Activated T-cell treated with anti-CD3 and anti-CD28 coated beads, Interleukin-2, amount 50 U/mL, for 4 hours (primary cell): Measurements from ENCODE around the gene KLRG1. TPM values are rescaled to one million over a fixed set of nuclear protein-coding genes. Genes with fewer than 3 reads are reported as not detected.

Source experiments
- ATAC-seq, 2 donors: fragments of 200-7000 bp; cut with Tn5 transposase; one replicate each; pipeline ENCODE4 v1.10.0; 2021
- DNase-seq: peaks from one replicate; pipeline ENCODE4 v3.0.0-alpha.2; 2020
- H3K27me3 Mint-ChIP-seq: one replicate; pipeline ENCODE4 v1.8.0; 2021; ENCODE audit warnings: low read depth, mixed read lengths
- H3K36me3 Mint-ChIP-seq: one replicate; pipeline ENCODE4 v1.8.0; 2022; ENCODE audit warnings: mixed read lengths; ENCODE audit not compliant: insufficient read depth
- H3K4me1 Mint-ChIP-seq: one replicate; pipeline ENCODE4 v1.8.0; 2021; ENCODE audit warnings: low read depth, mixed read lengths
- H3K4me3 Mint-ChIP-seq: one replicate; pipeline ENCODE4 v1.8.0; 2021; ENCODE audit warnings: mild to moderate bottlenecking, moderate library complexity, mixed read lengths
- H3K9me3 Mint-ChIP-seq: one replicate; pipeline ENCODE4 v1.8.0; 2021; ENCODE audit warnings: mixed read lengths
- total RNA-seq, 3 donors: library from RNA; stranded (reverse); gene quantifications; one replicate each; pipeline ENCODE4 v1.2.1, GENCODE V29; 2021

The KLRG1 gene
- total RNA-seq = 1 to 10 TPM; 2.3 to 7.6 (median 5.4) TPM

- peaks cover 3% of the 10 kb centered on the region for H3K9me3 Mint-ChIP-seq
- DNase-seq (no peak), ATAC-seq (peak; percentile 66 to 67)
- peaks cover 70% of the 10 kb centered on the region for H3K4me1 Mint-ChIP-seq
- no peaks in the 10 kb centered on the region for H3K27me3 Mint-ChIP-seq
- peak within 1 kb of the TSS; percentile 83 for H3K4me3 Mint-ChIP-seq
- no peaks in the 10 kb centered on the region for H3K36me3 Mint-ChIP-seq
Measured at GRCh38 chr12:8989413-8989812, at the start of gene KLRG1. Gene KLRG1, plus strand, starts transcription at chr12:8989546. Its CDS starts 90 bp downstream, at chr12:8989636.

- Mint-ChIP-seq H3K4me3 (no peak overlapping the region), H3K4me1 (peaks cover 9% of the 10 kb centered on the region), H3K36me3 (peaks cover 44% of the 10 kb centered on the region), H3K9me3 (no peaks in the 10 kb centered on the region), H3K27me3 (no peaks in the 10 kb centered on the region)
- no peak for DNase-seq
- ATAC-seq = no peak
Measured at GRCh38 chr12:8941691-8942478, 47.5 kb upstream of the KLRG1 start.

GRCh38 chr12:8943565-8944186 lies 45.7 kb upstream of the KLRG1 start:
- no peak for DNase-seq
- Mint-ChIP-seq H3K4me1 (peaks cover 23% of the 10 kb centered on the region), H3K4me3 (no peak overlapping the region), H3K9me3 (no peaks in the 10 kb centered on the region), H3K36me3 (peaks cover 42% of the 10 kb centered on the region), H3K27me3 (no peaks in the 10 kb centered on the region)
- no peak for ATAC-seq

- DNase-seq = no peak
- ATAC-seq = no peak
- no peaks in the 10 kb centered on the region for H3K27me3 Mint-ChIP-seq
- H3K36me3 Mint-ChIP-seq = peaks cover 31% of the 10 kb centered on the region
- H3K9me3 Mint-ChIP-seq = no peaks in the 10 kb centered on the region
- H3K4me1 Mint-ChIP-seq = peaks cover 35% of the 10 kb centered on the region
- peak overlapping the region; percentile 96 for H3K4me3 Mint-ChIP-seq
Measured at GRCh38 chr12:8946733-8947132, 42.6 kb upstream of the KLRG1 start.

GRCh38 chr12:8947737-8948136 lies 41.6 kb upstream of the KLRG1 start:
- H3K36me3 Mint-ChIP-seq = peaks cover 26% of the 10 kb centered on the region

GRCh38 chr12:8948701-8949341 lies 40.5 kb upstream of the KLRG1 start:
- H3K9me3 Mint-ChIP-seq = peaks cover 5% of the 10 kb centered on the region
- DNase-seq (no peak), ATAC-seq (no peak)
- H3K4me1 Mint-ChIP-seq = peaks cover 55% of the 10 kb centered on the region
- peak overlapping the region; percentile 96 for H3K4me3 Mint-ChIP-seq
- H3K36me3 Mint-ChIP-seq = peaks cover 17% of the 10 kb centered on the region
- H3K27me3 Mint-ChIP-seq = no peaks in the 10 kb centered on the region

More at GRCh38 chr12:8947737-8948136, 41.6 kb upstream of the KLRG1 start:
- DNase-seq (no peak), ATAC-seq (no peak)
- H3K27me3 Mint-ChIP-seq = no peaks in the 10 kb centered on the region
- no peaks in the 10 kb centered on the region for H3K9me3 Mint-ChIP-seq
- peaks cover 44% of the 10 kb centered on the region for H3K4me1 Mint-ChIP-seq
- peak overlapping the region; percentile 96 for H3K4me3 Mint-ChIP-seq

GRCh38 chr12:8949342-8950220 lies 39.8 kb upstream of the KLRG1 start, which contains the start of gene M6PR:
Gene M6PR, minus strand, starts transcription at chr12:8949645. Its CDS starts 3,241 bp downstream, at chr12:8946404.
- ATAC-seq = peak; percentile 86 to 90
- H3K4me1 Mint-ChIP-seq = peaks cover 63% of the 10 kb centered on the region
- peak; percentile 83 for DNase-seq
- peaks cover 5% of the 10 kb centered on the region for H3K9me3 Mint-ChIP-seq
- no peaks in the 10 kb centered on the region for H3K27me3 Mint-ChIP-seq
- peaks cover 14% of the 10 kb centered on the region for H3K36me3 Mint-ChIP-seq
- peak within 1 kb of the TSS; percentile 96 for H3K4me3 Mint-ChIP-seq

GRCh38 chr12:8950221-8950527 lies 39.2 kb upstream of the KLRG1 start:
- no peak for DNase-seq
- Mint-ChIP-seq H3K4me3 (peak overlapping the region; percentile 96), H3K9me3 (peaks cover 5% of the 10 kb centered on the region), H3K4me1 (peaks cover 66% of the 10 kb centered on the region), H3K36me3 (peaks cover 13% of the 10 kb centered on the region), H3K27me3 (no peaks in the 10 kb centered on the region)
- ATAC-seq = peak; percentile 12 to 13

- ATAC-seq (no peak), DNase-seq (no peak)
- Mint-ChIP-seq H3K9me3 (peaks cover 5% of the 10 kb centered on the region), H3K4me3 (peak overlapping the region; percentile 96), H3K27me3 (no peaks in the 10 kb centered on the region), H3K4me1 (peaks cover 71% of the 10 kb centered on the region), H3K36me3 (peaks cover 11% of the 10 kb centered on the region)
Measured at GRCh38 chr12:8950702-8951478, 38.5 kb upstream of the KLRG1 start.

GRCh38 chr12:8951744-8952143 lies 37.6 kb upstream of the KLRG1 start:
- ATAC-seq = no peak
- Mint-ChIP-seq H3K36me3 (peaks cover 6% of the 10 kb centered on the region), H3K27me3 (no peaks in the 10 kb centered on the region), H3K9me3 (peaks cover 5% of the 10 kb centered on the region), H3K4me1 (peaks cover 69% of the 10 kb centered on the region), H3K4me3 (peak overlapping the region; percentile 96)
- DNase-seq = no peak

GRCh38 chr12:8953773-8954402 lies 35.5 kb upstream of the KLRG1 start:
- peak; percentile 41 for DNase-seq
- Mint-ChIP-seq H3K4me3 (peak overlapping the region; percentile 68), H3K9me3 (peaks cover 5% of the 10 kb centered on the region), H3K27me3 (no peaks in the 10 kb centered on the region), H3K36me3 (no peaks in the 10 kb centered on the region), H3K4me1 (peaks cover 73% of the 10 kb centered on the region)
- no peak for ATAC-seq

- DNase-seq (no peak), ATAC-seq (no peak)
- peaks cover 90% of the 10 kb centered on the region for H3K4me1 Mint-ChIP-seq
- no peaks in the 10 kb centered on the region for H3K36me3 Mint-ChIP-seq
- H3K9me3 Mint-ChIP-seq = peaks cover 5% of the 10 kb centered on the region
- H3K27me3 Mint-ChIP-seq = no peaks in the 10 kb centered on the region
- H3K4me3 Mint-ChIP-seq = no peak overlapping the region
Measured at GRCh38 chr12:8956073-8956472, 33.3 kb upstream of the KLRG1 start.

- Mint-ChIP-seq H3K27me3 (no peaks in the 10 kb centered on the region), H3K4me3 (no peak overlapping the region), H3K4me1 (peaks cover 88% of the 10 kb centered on the region), H3K36me3 (no peaks in the 10 kb centered on the region), H3K9me3 (peaks cover 5% of the 10 kb centered on the region)
- ATAC-seq = no peak
- no peak for DNase-seq
Measured at GRCh38 chr12:8956772-8957171, 32.6 kb upstream of the KLRG1 start.
